Raji (cell line): ENCODE data around the gene MYBPC1.

Experiments used
- POLR2A ChIP-seq: IDR thresholded peaks from 2 replicates; pipeline ENCODE4 v1.6.1; 2011; ENCODE audit warnings: low read depth, low read length, control low read depth; ENCODE audit not compliant: insufficient read depth

MYBPC1 gene

GRCh38 chr12:101619858-101620761 is 25.3 kb downstream of the MYBPC1 start:
- no peak for TF ChIP-seq POLR2A

- no peak for TF ChIP-seq POLR2A
These were observed 26.0 kb downstream of the MYBPC1 start for GRCh38 chr12:101620762-101621133.

- TF ChIP-seq POLR2A, result no peak
These were observed 33.9 kb downstream of the MYBPC1 start for GRCh38 chr12:101628676-101629075.

GRCh38 chr12:101634724-101635123 is 40.0 kb downstream of the MYBPC1 start:
- no peak for TF ChIP-seq POLR2A

GRCh38 chr12:101637936-101638335 is 43.2 kb downstream of the MYBPC1 start:
- no peak for TF ChIP-seq POLR2A

- TF ChIP-seq POLR2A, result no peak
These were observed 47.6 kb downstream of the MYBPC1 start for GRCh38 chr12:101642115-101643067.

GRCh38 chr12:101647711-101648110 is 52.9 kb downstream of the MYBPC1 start:
- no peak for TF ChIP-seq POLR2A

GRCh38 chr12:101648195-101648594 is 53.4 kb downstream of the MYBPC1 start:
- no peak for TF ChIP-seq POLR2A

GRCh38 chr12:101650346-101651117 is 55.8 kb downstream of the MYBPC1 start:
- no peak for TF ChIP-seq POLR2A

- no peak for TF ChIP-seq POLR2A
These were observed 58.3 kb downstream of the MYBPC1 start for GRCh38 chr12:101653030-101653429.

- no peak for TF ChIP-seq POLR2A
These were observed 58.7 kb downstream of the MYBPC1 start for GRCh38 chr12:101653503-101653902.

GRCh38 chr12:101654442-101654841 is 59.7 kb downstream of the MYBPC1 start:
- TF ChIP-seq POLR2A, result no peak

GRCh38 chr12:101655393-101655792 is 60.6 kb downstream of the MYBPC1 start:
- no peak for TF ChIP-seq POLR2A

- no peak for TF ChIP-seq POLR2A
These were observed 68.5 kb downstream of the MYBPC1 start for GRCh38 chr12:101663298-101663697.

GRCh38 chr12:101664992-101665391 is 70.2 kb downstream of the MYBPC1 start:
- TF ChIP-seq POLR2A, result no peak
